ENCODE data around the gene SCN5A. TPM values are rescaled to one million over a fixed set of nuclear protein-coding genes. Genes with fewer than 3 reads are reported as not detected.

SCN5A gene
- polyA plus RNA-seq, 1 of the 3 experiments (the other 2 are of a cell fraction) = 0.18 TPM

- TF ChIP-seq JUND (IDR thresholded peaks at IDR 0.05) = no peak
- TF ChIP-seq RXRA (IDR thresholded peaks at IDR 0.05; ENCODE audit: borderline replicate concordance, low read depth) = no peak
- TF ChIP-seq SMC3 (IDR thresholded peaks at IDR 0.05; ENCODE audit: low read depth, low read length) = no peak
- TF ChIP-seq TAF1 (IDR thresholded peaks at IDR 0.05; ENCODE audit: borderline replicate concordance, low read depth, low read length) = no peak
- TF ChIP-seq GATA2 (CRISPR knock-in tag; IDR thresholded peaks at IDR 0.05) = no peak
- no peak for TF ChIP-seq EP300 (IDR thresholded peaks at IDR 0.05; ENCODE audit: borderline replicate concordance in 1 of 2, low read depth in 1 of 2, low read length in 1 of 2)
- TF ChIP-seq GABPA (IDR thresholded peaks at IDR 0.05; ENCODE audit: low read depth) = no peak
- TF ChIP-seq RCOR1 (IDR thresholded peaks at IDR 0.05; ENCODE audit: low read length) = no peak
- TF ChIP-seq USF2 (IDR thresholded peaks at IDR 0.05; ENCODE audit: borderline replicate concordance, low read depth, low read length) = no peak
- TF ChIP-seq USF1 (IDR thresholded peaks at IDR 0.05; ENCODE audit: borderline replicate concordance, low read depth) = no peak
- no peak for TF ChIP-seq PBX3 (IDR thresholded peaks at IDR 0.05)
- TF ChIP-seq REST (IDR thresholded peaks at IDR 0.05; ENCODE audit: low read depth, low read length) = no peak
- POLR2A ChIA-PET = no interaction called here
- H3K4me2 ChIP-seq = no peak overlapping the region; the same call in 1 of the 2 replicates
- H3K9me3 ChIP-seq = no peaks in the 10 kb centered on the region
- H3K27me3 ChIP-seq (ENCODE audit: insufficient read depth) = peaks cover 12% of the 10 kb centered on the region; the same call in 1 of the 2 replicates
- no peaks in the 10 kb centered on the region for H3K79me2 ChIP-seq (ENCODE audit: insufficient read depth)
- H3K27ac ChIP-seq (ENCODE audit: low read depth in 2 of 2, low read length in 1 of 2) = no peak overlapping the region
- H3K4me3 ChIP-seq (ENCODE audit: low read depth in 2 of 2, low read length in 1 of 2) = no peak overlapping the region
- H2AFZ ChIP-seq (ENCODE audit: low read depth) = no peak overlapping the region
- peak; percentile 8 for DNase-seq
- CTCF ChIA-PET = interaction anchor here (1.2 to 5.9 kb wide), 7 partner anchors 8 to 152 kb away, joined by 3 to 38 read pairs (median 4); partner anchors contain the start of gene EXOG
- H3F3A ChIP-seq (replicated peaks; ENCODE audit: insufficient read depth) = no peaks in the 10 kb centered on the region
- H3K9ac ChIP-seq = no peak overlapping the region
- 95% methylated on average over 4 of the region's 7 CpGs for WGBS (ENCODE audit: low lambda C conversion rate)
- no peaks in the 10 kb centered on the region for H3K9me2 ChIP-seq
- H4K20me1 ChIP-seq (ENCODE audit: insufficient read depth) = no peaks in the 10 kb centered on the region
- peaks cover 0 to 11% of the 10 kb centered on the region in 2 experiments; a peak in 1 of 4 replicates for H3K4me1 ChIP-seq (ENCODE audit: control insufficient read depth in 1 of 2, insufficient read depth in 2 of 2, low read depth in 1 of 2, low read length in 1 of 2)
- H3K36me3 ChIP-seq (replicated peaks in 1 of 2; ENCODE audit: control insufficient read depth in 1 of 2, insufficient read depth in 2 of 2, low read length in 1 of 2) = no peaks in the 10 kb centered on the region
Observed at GRCh38 chr3:38648024-38648658, 1.3 kb downstream of the SCN5A start.

All from SK-N-SH (cell line).